Measurements from ENCODE around the gene AMIGO1.

AMIGO1 gene, protein sequence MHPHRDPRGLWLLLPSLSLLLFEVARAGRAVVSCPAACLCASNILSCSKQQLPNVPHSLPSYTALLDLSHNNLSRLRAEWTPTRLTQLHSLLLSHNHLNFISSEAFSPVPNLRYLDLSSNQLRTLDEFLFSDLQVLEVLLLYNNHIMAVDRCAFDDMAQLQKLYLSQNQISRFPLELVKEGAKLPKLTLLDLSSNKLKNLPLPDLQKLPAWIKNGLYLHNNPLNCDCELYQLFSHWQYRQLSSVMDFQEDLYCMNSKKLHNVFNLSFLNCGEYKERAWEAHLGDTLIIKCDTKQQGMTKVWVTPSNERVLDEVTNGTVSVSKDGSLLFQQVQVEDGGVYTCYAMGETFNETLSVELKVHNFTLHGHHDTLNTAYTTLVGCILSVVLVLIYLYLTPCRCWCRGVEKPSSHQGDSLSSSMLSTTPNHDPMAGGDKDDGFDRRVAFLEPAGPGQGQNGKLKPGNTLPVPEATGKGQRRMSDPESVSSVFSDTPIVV

DNA sequence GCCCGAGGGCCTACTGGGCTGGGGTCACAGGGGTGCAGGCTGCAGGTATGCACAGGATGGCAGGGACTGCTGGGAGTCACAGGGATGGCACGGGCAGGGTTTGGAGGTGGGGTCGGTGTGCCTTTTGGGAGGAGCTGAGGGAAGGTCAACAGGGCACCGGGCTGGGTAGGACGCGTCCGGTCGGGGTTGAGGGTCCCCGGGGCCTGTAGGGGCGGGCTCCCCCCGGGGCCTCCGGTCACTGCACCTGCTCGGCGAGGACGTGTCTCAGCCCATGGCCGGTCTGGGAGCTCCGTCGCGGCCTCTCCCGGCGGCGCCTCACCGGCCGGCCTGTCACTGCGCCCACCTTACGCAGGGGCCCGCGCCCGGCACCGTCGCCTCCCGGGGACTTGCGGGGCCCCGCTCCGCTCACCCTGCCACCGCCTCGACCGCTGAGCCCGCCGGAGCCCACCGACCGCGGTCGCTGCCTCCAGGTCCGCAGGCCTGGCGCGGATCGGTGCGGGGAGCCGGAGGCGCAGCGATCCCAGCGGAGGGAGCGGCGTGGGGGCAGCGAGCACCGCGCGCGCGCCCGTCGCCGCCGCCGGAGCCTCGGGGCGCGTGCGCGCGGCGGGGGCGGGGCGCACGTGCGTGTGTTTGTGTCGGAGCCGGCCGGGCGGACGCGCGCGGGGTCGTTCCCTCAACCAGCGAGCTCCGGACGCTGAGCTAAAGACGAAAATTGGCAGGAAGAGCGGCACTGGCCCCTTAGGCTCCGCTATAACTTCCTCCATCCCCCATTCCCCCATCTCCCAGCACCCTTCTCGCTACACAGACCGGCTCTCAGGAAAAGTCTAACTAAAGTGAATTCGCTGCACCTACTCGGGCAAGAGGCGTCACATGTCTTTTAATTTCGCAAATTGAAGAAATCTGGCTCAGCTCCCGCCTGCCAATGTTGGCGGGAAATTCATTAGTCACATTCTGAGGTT, at the start of gene AMIGO1:
TSS of gene AMIGO1 (minus strand) at position 552 of the 959 bp plus-strand sequence. CDS start 815 bp downstream, outside the sequence.
- H3K27me3 ChIP-seq (ENCODE audit: insufficient read depth, low read length) = peaks cover 46% of the 10 kb centered on the region
- H3K27ac ChIP-seq (ENCODE audit: low read depth, low read length) = no peak within 1 kb of the TSS
- no peak within 1 kb of the TSS for H2AFZ ChIP-seq (ENCODE audit: low read length, unreplicated experiment)

DNA sequence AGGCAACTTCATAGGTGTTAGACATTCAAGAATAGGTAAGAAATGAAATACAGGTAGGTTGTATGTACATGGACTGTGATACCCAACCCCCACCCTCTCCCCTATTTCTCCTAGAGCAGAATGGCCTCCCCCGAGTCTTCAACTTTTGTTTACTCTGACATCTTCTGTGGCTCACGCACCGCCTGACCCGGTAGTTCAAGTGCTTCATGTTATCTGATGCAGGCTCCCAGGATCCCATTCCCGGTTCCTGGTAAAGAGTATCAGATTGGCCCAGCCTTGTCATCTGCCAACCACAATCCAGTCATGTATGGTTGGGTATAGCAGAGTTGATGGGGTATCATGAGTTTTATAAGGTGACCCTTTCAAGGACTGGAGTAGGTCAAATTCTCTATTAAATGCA, 48.0 kb upstream of the AMIGO1 start:
- Histone ChIP-seq H3K27ac (ENCODE audit: low read depth, low read length) (no peak overlapping the region), H3K79me2 (ENCODE audit: control insufficient read depth, insufficient read depth, low read length, unreplicated experiment) (peaks cover 97% of the 10 kb centered on the region), H3K27me3 (ENCODE audit: insufficient read depth, low read length) (no peaks in the 10 kb centered on the region), H3K4me1 (ENCODE audit: control insufficient read depth, insufficient read depth, low read length, unreplicated experiment) (peaks cover 6% of the 10 kb centered on the region), H3K4me3 (ENCODE audit: low read depth, low read length) (no peak overlapping the region), H2AFZ (ENCODE audit: low read length, unreplicated experiment) (no peak overlapping the region), H3K36me3 (ENCODE audit: insufficient read depth, low read length) (0 out of 2 replicates have a peak, but pooled peaks cover 5% of the 10 kb centered on the region)

More for the DNA sequence above, at the start of gene AMIGO1:
- no peaks in the 10 kb centered on the region for H3K79me2 ChIP-seq (ENCODE audit: control insufficient read depth, insufficient read depth, low read length, unreplicated experiment)
- peaks cover 8% of the 10 kb centered on the region for H3K4me1 ChIP-seq (ENCODE audit: control insufficient read depth, insufficient read depth, low read length, unreplicated experiment)
- no peaks in the 10 kb centered on the region for H3K36me3 ChIP-seq (ENCODE audit: insufficient read depth, low read length)
- H3K4me3 ChIP-seq (ENCODE audit: low read depth, low read length) = peak within 1 kb of the TSS; percentile 75

DNA sequence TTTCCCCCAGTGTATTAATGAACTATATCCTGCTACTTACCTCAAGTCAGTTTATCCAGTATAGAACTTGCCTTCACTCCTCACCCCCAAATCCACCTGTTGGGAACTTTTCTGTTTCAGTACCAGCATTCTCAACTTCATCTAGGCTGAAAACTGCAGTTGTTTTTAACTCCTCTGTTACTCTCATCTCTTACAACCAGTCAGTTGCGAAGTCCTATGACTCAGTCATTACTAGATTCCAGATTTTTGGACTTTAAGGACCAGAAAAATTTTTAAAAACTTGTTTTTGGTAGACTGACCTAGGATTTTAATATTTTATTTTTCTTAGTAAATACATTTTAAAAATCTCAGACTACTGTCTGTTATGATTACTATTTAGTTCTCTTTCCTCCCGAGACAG, 47.0 kb upstream of the AMIGO1 start:
- Histone ChIP-seq H3K27me3 (ENCODE audit: insufficient read depth, low read length) (no peaks in the 10 kb centered on the region), H2AFZ (ENCODE audit: low read length, unreplicated experiment) (no peak overlapping the region), H3K4me1 (ENCODE audit: control insufficient read depth, insufficient read depth, low read length, unreplicated experiment) (peaks cover 5% of the 10 kb centered on the region), H3K36me3 (ENCODE audit: insufficient read depth, low read length) (0 out of 2 replicates have a peak, but pooled peaks cover 5% of the 10 kb centered on the region), H3K27ac (ENCODE audit: low read depth, low read length) (no peak overlapping the region), H3K4me3 (ENCODE audit: low read depth, low read length) (no peak overlapping the region), H3K79me2 (ENCODE audit: control insufficient read depth, insufficient read depth, low read length, unreplicated experiment) (peaks cover 97% of the 10 kb centered on the region)

DNA sequence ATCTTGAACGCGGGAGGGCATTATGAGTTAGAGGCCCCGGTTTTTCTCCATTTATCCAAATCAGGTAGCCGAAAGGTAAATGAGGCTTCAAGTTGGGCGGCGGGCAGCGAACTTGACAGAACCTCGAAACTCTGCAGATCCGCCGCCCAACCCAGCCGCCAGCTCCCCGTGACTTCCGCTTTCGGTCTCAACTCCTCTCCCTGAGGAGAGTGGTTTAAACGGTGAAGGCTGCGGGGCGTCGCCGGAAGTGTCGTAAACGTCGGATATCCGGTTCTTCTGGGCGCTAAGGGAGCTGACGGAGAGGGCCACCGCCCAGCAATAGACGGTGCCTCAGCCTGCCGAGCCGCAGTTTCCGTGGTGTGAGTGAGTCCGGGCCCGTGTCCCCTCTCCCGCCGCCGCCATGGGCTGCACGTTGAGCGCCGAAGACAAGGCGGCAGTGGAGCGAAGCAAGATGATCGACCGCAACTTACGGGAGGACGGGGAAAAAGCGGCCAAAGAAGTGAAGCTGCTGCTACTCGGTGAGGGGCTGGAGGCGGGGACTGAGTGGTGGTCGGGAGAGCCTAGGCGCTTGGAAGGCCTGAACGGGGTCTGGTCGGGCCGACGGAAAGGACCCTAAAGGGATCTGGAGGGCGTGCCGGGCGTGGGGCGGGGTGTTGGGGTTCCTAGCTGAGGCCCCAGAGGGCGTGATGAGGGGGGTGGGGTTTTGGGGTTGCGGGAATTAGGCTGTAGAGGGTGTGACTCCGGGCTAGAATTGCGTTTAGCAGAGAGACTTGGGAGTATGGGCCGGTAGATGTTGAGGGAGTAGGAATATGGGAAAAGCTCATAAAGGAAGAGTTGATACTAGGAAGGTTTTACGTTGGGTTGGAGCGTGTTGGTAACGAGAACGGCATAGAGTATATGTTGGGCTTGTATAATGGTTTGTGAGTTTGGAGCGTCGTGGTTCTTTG, 39.1 kb upstream of the AMIGO1 start, which contains the start of gene GNAI3:
TSS of gene GNAI3 (plus strand) at position 295 of the 947 bp plus-strand sequence. CDS start at position 401, 106 bp downstream.
- H3K36me3 ChIP-seq (ENCODE audit: insufficient read depth, low read length) = no peaks in the 10 kb centered on the region
- peak within 1 kb of the TSS; percentile 89 for H2AFZ ChIP-seq (ENCODE audit: low read length, unreplicated experiment)
- H3K4me3 ChIP-seq (ENCODE audit: low read depth, low read length) = peak within 1 kb of the TSS; percentile 92
- peak within 1 kb of the TSS; percentile 80 for H3K27ac ChIP-seq (ENCODE audit: low read depth, low read length)
- peaks cover 67% of the 10 kb centered on the region for H3K79me2 ChIP-seq (ENCODE audit: control insufficient read depth, insufficient read depth, low read length, unreplicated experiment)
- H3K27me3 ChIP-seq (ENCODE audit: insufficient read depth, low read length) = no peaks in the 10 kb centered on the region
- H3K4me1 ChIP-seq (ENCODE audit: control insufficient read depth, insufficient read depth, low read length, unreplicated experiment) = peaks cover 24% of the 10 kb centered on the region

DNA sequence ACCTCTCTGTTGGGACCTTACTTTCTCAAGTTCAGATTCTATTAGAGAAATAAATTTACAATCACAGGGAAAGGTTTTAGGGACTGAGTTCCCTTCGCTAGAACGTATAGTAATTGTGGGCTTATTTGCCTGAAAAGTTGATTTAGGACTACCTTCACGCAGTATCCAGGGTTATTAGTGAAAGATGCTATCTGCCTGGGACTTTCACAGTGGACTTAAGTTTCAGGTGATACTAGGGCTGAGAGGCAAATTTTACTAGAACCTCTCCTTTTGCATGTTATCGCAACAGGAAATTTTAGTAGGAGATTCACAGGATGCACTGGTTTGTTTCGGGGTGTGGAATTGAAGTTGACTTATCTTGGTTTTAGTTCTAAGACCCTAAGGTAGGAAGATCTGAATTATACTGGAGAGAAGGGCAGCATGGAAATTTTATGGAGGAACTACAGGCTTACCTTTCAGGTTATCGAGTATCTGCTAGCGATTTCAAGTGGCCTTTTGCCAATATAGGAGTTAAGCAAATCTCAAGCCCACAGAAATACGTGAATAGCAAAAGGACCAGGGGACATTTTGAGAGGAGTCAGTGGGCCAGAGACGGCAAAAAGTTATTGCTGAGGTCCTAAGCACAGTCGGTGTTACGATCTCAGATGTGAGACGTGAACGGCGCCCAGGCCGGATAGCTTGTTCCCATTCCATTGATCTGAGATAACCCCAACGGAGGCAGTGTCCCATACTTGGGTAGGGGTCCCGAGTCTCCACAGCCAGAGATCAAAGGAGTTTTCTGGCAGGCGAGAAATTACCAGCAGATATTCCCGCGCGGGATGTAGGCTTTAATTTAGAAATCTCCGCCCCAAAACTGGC, 38.2 kb upstream of the AMIGO1 start:
- H3K27ac ChIP-seq (ENCODE audit: low read depth, low read length) = peak overlapping the region; percentile 80
- no peaks in the 10 kb centered on the region for H3K27me3 ChIP-seq (ENCODE audit: insufficient read depth, low read length)
- H3K36me3 ChIP-seq (ENCODE audit: insufficient read depth, low read length) = no peaks in the 10 kb centered on the region
- H3K4me3 ChIP-seq (ENCODE audit: low read depth, low read length) = peak overlapping the region; percentile 92
- H3K79me2 ChIP-seq (ENCODE audit: control insufficient read depth, insufficient read depth, low read length, unreplicated experiment) = peaks cover 58% of the 10 kb centered on the region
- peaks cover 24% of the 10 kb centered on the region for H3K4me1 ChIP-seq (ENCODE audit: control insufficient read depth, insufficient read depth, low read length, unreplicated experiment)
- peak overlapping the region; percentile 89 for H2AFZ ChIP-seq (ENCODE audit: low read length, unreplicated experiment)

DNA sequence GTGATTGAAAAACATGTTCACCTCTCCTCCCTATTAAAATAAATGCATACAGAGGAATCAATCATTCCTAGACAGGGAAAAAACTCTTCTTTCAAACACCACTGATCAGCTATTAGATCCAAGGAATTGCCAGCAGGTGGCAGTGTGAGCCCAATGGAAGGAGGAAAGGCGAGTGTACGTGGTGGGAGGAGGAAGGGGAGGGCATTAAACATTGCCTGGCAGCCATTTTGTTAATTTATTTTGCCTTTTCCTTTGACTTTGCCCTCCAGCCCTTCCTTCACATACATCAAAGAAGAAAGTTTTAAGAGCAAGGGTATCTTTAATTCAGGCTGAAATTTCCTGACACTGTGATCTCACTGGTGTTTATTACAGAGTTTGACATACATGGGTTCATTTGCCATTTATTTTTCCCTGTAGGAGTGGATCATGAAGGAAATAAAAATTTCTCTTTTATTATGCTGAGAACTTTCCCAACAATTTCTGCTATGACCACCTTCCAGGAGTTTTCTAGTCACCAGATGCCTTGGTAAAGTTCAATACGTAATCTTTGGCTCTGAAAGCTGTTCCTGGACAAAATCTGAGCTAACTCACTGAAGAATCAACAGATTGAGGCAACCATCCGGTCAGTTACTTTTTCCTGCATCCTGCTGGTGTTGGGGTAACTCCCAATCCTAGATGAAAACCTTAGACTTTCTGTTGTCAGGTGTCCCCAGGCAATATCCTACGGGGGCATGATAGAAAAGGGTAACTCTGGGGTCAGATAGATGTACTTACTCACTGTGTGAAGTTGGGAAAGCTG, 37.0 kb upstream of the AMIGO1 start:
- peaks cover 29% of the 10 kb centered on the region for H3K4me1 ChIP-seq (ENCODE audit: control insufficient read depth, insufficient read depth, low read length, unreplicated experiment)
- peaks cover 46% of the 10 kb centered on the region for H3K79me2 ChIP-seq (ENCODE audit: control insufficient read depth, insufficient read depth, low read length, unreplicated experiment)
- no peaks in the 10 kb centered on the region for H3K36me3 ChIP-seq (ENCODE audit: insufficient read depth, low read length)
- H3K4me3 ChIP-seq (ENCODE audit: low read depth, low read length) = peak overlapping the region; percentile 92
- H3K27me3 ChIP-seq (ENCODE audit: insufficient read depth, low read length) = no peaks in the 10 kb centered on the region
- peak overlapping the region; percentile 80 for H3K27ac ChIP-seq (ENCODE audit: low read depth, low read length)
- H2AFZ ChIP-seq (ENCODE audit: low read length, unreplicated experiment) = peak overlapping the region; percentile 52

DNA sequence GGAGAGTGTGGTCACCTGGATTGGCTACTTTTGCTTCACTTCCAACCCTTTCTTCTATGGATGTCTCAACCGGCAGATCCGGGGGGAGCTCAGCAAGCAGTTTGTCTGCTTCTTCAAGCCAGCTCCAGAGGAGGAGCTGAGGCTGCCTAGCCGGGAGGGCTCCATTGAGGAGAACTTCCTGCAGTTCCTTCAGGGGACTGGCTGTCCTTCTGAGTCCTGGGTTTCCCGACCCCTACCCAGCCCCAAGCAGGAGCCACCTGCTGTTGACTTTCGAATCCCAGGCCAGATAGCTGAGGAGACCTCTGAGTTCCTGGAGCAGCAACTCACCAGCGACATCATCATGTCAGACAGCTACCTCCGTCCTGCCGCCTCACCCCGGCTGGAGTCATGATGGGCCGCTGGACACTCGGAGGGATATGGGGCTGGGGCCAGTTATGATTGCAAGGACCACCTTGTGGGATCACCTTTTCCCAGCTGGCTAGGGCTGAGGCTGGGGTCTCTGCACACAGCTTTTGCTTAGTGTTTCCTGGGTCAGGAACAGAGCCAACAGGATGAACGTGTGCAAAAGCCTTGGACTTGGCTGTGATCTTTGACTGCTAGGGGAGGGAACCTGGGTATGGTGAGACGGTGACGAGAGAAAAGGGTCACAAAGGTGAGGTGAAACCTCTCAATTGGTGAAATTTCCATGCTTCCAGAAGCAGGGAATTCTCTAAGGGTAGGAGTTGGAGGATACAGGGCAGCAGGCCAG, 34.6 kb upstream of the AMIGO1 start:
- peaks cover 23% of the 10 kb centered on the region for H3K79me2 ChIP-seq (ENCODE audit: control insufficient read depth, insufficient read depth, low read length, unreplicated experiment)
- H3K4me3 ChIP-seq (ENCODE audit: low read depth, low read length) = no peak overlapping the region
- H3K4me1 ChIP-seq (ENCODE audit: control insufficient read depth, insufficient read depth, low read length, unreplicated experiment) = peaks cover 16% of the 10 kb centered on the region
- no peaks in the 10 kb centered on the region for H3K27me3 ChIP-seq (ENCODE audit: insufficient read depth, low read length)
- no peaks in the 10 kb centered on the region for H3K36me3 ChIP-seq (ENCODE audit: insufficient read depth, low read length)
- H2AFZ ChIP-seq (ENCODE audit: low read length, unreplicated experiment) = no peak overlapping the region
- no peak overlapping the region for H3K27ac ChIP-seq (ENCODE audit: low read depth, low read length)

DNA sequence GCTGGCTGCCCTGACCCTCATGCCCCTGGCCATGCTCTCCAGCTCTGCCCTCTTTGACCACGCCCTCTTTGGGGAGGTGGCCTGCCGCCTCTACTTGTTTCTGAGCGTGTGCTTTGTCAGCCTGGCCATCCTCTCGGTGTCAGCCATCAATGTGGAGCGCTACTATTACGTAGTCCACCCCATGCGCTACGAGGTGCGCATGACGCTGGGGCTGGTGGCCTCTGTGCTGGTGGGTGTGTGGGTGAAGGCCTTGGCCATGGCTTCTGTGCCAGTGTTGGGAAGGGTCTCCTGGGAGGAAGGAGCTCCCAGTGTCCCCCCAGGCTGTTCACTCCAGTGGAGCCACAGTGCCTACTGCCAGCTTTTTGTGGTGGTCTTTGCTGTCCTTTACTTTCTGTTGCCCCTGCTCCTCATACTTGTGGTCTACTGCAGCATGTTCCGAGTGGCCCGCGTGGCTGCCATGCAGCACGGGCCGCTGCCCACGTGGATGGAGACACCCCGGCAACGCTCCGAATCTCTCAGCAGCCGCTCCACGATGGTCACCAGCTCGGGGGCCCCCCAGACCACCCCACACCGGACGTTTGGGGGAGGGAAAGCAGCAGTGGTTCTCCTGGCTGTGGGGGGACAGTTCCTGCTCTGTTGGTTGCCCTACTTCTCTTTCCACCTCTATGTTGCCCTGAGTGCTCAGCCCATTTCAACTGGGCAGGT, 33.9 kb upstream of the AMIGO1 start:
- peaks cover 16% of the 10 kb centered on the region for H3K4me1 ChIP-seq (ENCODE audit: control insufficient read depth, insufficient read depth, low read length, unreplicated experiment)
- no peaks in the 10 kb centered on the region for H3K36me3 ChIP-seq (ENCODE audit: insufficient read depth, low read length)
- H3K27ac ChIP-seq (ENCODE audit: low read depth, low read length) = no peak overlapping the region
- H3K79me2 ChIP-seq (ENCODE audit: control insufficient read depth, insufficient read depth, low read length, unreplicated experiment) = peaks cover 16% of the 10 kb centered on the region
- H3K27me3 ChIP-seq (ENCODE audit: insufficient read depth, low read length) = no peaks in the 10 kb centered on the region
- H2AFZ ChIP-seq (ENCODE audit: low read length, unreplicated experiment) = no peak overlapping the region
- no peak overlapping the region for H3K4me3 ChIP-seq (ENCODE audit: low read depth, low read length)
